Esophagus muscularis mucosa (tissue), 3 donors: ENCODE data around the gene SLC40A1.

Source experiments
- POLR2A ChIP-seq: fragments of 450-650 bp; IDR thresholded peaks from one replicate; pipeline ENCODE4 v1.6.1; 2017; ENCODE audit warnings: antibody characterized with exemption, moderate library complexity, mild to moderate bottlenecking, low read depth
- POLR2AphosphoS5 ChIP-seq, 2 donors: sonication (generic); formaldehyde crosslinking; IDR thresholded peaks; one replicate each; pipeline ENCODE4 v1.6.1; 2017; ENCODE audit warnings: antibody characterized with exemption in 2 of 2
- TF ChIP-seq, protein P1 (sequence below), 3 experiments: fragments of 200-600 bp in 2 of 3; fragments of 450-650 bp in 1 of 3; sonication (generic) in 2 of 3; IDR thresholded peaks; one replicate each; pipeline ENCODE4 v1.5.1; 2017 to 2019; ENCODE audit warnings: antibody characterized with exemption in 3 of 3, mild to moderate bottlenecking in 2 of 3, moderate library complexity in 1 of 3

GRCh38 chr2:189524746-189525145, 55.8 kb downstream of the SLC40A1 start:
- TF ChIP-seq, protein P1, sequence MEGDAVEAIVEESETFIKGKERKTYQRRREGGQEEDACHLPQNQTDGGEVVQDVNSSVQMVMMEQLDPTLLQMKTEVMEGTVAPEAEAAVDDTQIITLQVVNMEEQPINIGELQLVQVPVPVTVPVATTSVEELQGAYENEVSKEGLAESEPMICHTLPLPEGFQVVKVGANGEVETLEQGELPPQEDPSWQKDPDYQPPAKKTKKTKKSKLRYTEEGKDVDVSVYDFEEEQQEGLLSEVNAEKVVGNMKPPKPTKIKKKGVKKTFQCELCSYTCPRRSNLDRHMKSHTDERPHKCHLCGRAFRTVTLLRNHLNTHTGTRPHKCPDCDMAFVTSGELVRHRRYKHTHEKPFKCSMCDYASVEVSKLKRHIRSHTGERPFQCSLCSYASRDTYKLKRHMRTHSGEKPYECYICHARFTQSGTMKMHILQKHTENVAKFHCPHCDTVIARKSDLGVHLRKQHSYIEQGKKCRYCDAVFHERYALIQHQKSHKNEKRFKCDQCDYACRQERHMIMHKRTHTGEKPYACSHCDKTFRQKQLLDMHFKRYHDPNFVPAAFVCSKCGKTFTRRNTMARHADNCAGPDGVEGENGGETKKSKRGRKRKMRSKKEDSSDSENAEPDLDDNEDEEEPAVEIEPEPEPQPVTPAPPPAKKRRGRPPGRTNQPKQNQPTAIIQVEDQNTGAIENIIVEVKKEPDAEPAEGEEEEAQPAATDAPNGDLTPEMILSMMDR (IDR thresholded peaks at IDR 0.05): no peak
- TF ChIP-seq POLR2AphosphoS5 (IDR thresholded peaks at IDR 0.05) (no peak), POLR2A (no peak)
